ENCODE data around the gene PRSS1.
"Not testable (repeated sequence)": the region's sequence is repeated elsewhere in the genome, so short reads cannot be mapped to it uniquely, and the experiment has no call there.

Gene PRSS1

DNA sequence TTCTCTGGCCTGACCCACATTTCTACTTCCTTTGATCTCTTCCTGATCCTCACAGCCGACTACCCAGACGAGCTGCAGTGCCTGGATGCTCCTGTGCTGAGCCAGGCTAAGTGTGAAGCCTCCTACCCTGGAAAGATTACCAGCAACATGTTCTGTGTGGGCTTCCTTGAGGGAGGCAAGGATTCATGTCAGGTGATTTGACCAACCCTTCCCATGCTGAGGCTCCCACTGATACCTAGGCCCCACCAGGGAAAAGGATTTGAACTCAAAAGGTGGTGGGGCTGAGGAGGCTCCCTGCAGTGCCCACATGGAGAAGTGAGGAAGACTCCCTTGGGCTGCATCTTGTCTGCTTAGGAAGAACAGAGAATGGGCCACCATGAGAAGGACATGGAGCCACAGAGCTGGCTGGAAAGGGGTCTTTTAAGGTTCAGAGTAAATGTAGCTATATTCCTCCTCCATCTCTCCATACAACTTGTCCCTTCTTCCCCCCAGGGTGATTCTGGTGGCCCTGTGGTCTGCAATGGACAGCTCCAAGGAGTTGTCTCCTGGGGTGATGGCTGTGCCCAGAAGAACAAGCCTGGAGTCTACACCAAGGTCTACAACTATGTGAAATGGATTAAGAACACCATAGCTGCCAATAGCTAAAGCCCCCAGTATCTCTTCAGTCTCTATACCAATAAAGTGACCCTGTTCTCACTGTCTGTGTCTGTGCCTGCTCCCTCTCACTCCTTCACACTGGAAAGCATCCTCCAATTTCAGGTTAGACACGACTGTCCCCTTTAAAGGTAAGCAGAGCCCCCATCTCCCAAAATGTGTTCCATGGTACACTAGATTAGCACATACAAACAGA lies 3.3 kb downstream of the PRSS1 start:
- Histone ChIP-seq H3K9me2 (replicated peaks; ENCODE audit: control insufficient read depth, low read length) (no peaks in the 10 kb centered on the region), H3K4me2 (ENCODE audit: low read length) (no peak overlapping the region), H3K4me1 (ENCODE audit: control insufficient read depth, low read length) (no peaks in the 10 kb centered on the region), H3F3A (ENCODE audit: control insufficient read depth, insufficient read depth) (no peaks in the 10 kb centered on the region), H3K27me3 (ENCODE audit: control insufficient read depth, low read length) (no peaks in the 10 kb centered on the region), H4K20me1 (ENCODE audit: control insufficient read depth, insufficient read depth, low read depth, low read length) (no peaks in the 10 kb centered on the region), H3K79me2 (ENCODE audit: control insufficient read depth, low read length) (no peaks in the 10 kb centered on the region), H3K36me3 (ENCODE audit: control insufficient read depth, low read length) (no peaks in the 10 kb centered on the region), H3K27ac (ENCODE audit: low read depth, low read length) (no peak overlapping the region), H3K9me3 (ENCODE audit: control insufficient read depth, insufficient read depth, low read length) (no peaks in the 10 kb centered on the region), H3K4me3 (ENCODE audit: low read length) (no peak overlapping the region)
- TF ChIP-seq, protein P1, sequence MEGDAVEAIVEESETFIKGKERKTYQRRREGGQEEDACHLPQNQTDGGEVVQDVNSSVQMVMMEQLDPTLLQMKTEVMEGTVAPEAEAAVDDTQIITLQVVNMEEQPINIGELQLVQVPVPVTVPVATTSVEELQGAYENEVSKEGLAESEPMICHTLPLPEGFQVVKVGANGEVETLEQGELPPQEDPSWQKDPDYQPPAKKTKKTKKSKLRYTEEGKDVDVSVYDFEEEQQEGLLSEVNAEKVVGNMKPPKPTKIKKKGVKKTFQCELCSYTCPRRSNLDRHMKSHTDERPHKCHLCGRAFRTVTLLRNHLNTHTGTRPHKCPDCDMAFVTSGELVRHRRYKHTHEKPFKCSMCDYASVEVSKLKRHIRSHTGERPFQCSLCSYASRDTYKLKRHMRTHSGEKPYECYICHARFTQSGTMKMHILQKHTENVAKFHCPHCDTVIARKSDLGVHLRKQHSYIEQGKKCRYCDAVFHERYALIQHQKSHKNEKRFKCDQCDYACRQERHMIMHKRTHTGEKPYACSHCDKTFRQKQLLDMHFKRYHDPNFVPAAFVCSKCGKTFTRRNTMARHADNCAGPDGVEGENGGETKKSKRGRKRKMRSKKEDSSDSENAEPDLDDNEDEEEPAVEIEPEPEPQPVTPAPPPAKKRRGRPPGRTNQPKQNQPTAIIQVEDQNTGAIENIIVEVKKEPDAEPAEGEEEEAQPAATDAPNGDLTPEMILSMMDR (IDR thresholded peaks at IDR 0.05; ENCODE audit: low read depth, low read length, poor library complexity, severe bottlenecking) = no peak
- no peak for TF ChIP-seq EZH2phosphoT487 (IDR thresholded peaks at IDR 0.05; ENCODE audit: borderline replicate concordance, low read length)

DNA sequence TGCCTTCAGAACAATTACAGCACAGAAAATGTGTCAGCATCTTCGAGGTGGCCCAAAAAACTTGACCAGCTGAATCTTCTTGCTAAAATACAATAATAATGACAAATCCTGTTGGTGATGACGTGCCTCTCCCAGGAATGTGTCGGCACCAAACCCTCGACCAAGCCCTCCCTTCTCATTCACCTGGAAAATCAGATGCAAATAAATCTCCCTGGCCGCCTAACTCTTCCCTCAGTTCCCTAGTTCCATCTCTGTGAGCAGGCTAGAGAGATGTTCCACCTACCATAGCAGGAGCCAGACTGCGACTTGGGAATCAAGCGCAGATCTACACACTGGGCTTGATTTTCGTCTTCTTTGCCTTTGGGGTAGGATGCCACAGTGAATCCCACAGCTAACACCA lies 4.1 kb downstream of the PRSS1 start:
- Histone ChIP-seq H3F3A (ENCODE audit: control insufficient read depth, insufficient read depth) (no peaks in the 10 kb centered on the region), H3K27ac (ENCODE audit: low read depth, low read length) (no peak overlapping the region), H3K9me2 (replicated peaks; ENCODE audit: control insufficient read depth, low read length) (no peaks in the 10 kb centered on the region), H3K4me3 (ENCODE audit: low read length) (no peak overlapping the region), H3K27me3 (ENCODE audit: control insufficient read depth, low read length) (peaks cover 3% of the 10 kb centered on the region; the same call in 1 of the 2 replicates), H3K79me2 (ENCODE audit: control insufficient read depth, low read length) (no peaks in the 10 kb centered on the region), H4K20me1 (ENCODE audit: control insufficient read depth, insufficient read depth, low read depth, low read length) (no peaks in the 10 kb centered on the region), H3K9me3 (ENCODE audit: control insufficient read depth, insufficient read depth, low read length) (no peaks in the 10 kb centered on the region), H3K36me3 (ENCODE audit: control insufficient read depth, low read length) (no peaks in the 10 kb centered on the region), H3K4me2 (ENCODE audit: low read length) (no peak overlapping the region), H3K4me1 (ENCODE audit: control insufficient read depth, low read length) (no peaks in the 10 kb centered on the region)
- TF ChIP-seq, protein P1 (IDR thresholded peaks at IDR 0.05; ENCODE audit: low read depth, low read length, poor library complexity, severe bottlenecking) = no peak
- TF ChIP-seq EZH2phosphoT487 (IDR thresholded peaks at IDR 0.05; ENCODE audit: borderline replicate concordance, low read length) = no peak

DNA sequence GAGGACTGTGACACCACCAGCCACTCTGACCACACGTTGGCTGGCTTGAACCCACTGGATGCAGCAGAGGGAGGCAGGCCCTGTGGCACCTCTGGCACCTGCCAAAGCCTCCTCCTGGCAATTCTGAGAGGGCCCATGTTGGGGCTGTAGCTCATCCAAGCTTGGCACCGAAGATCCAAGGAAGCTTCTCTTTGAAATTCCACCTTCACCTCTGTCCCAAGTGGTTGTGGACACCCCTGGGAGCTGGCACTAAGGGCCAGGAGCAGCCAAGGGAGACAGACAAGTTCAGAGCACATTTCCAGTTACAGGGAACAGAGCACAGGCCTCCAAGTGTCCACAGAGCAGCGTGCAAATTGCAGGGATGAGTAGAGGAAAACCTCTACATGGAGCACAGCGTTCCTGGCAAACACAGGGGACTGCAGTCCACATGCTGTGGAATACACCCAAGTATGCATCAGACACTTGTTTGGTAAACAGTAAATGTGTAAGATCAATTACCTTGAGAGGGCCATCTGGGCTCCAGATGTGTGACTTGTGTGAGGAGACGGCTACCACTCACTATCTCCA lies 4.7 kb downstream of the PRSS1 start:
- H3K36me3 ChIP-seq (ENCODE audit: control insufficient read depth, low read length); H3K9me2 ChIP-seq (replicated peaks; ENCODE audit: control insufficient read depth, low read length); H3F3A ChIP-seq (ENCODE audit: control insufficient read depth, insufficient read depth); H3K4me1 ChIP-seq (ENCODE audit: control insufficient read depth, low read length); H3K27me3 ChIP-seq (ENCODE audit: control insufficient read depth, low read length); H3K9me3 ChIP-seq (ENCODE audit: control insufficient read depth, insufficient read depth, low read length); H3K4me3 ChIP-seq (ENCODE audit: low read length); H4K20me1 ChIP-seq (ENCODE audit: control insufficient read depth, insufficient read depth, low read depth, low read length); H3K27ac ChIP-seq (ENCODE audit: low read depth, low read length); H3K79me2 ChIP-seq (ENCODE audit: control insufficient read depth, low read length); H3K4me2 ChIP-seq (ENCODE audit: low read length): not testable (repeated sequence)

Data from DOHH2 (cell line).